ENCODE results near the gene TULP4. TPM values are rescaled to one million over a fixed set of nuclear protein-coding genes. Genes with fewer than 3 reads are reported as not detected.
"Not testable (repeated sequence)": the region's sequence is repeated elsewhere in the genome, so short reads cannot be mapped to it uniquely, and the experiment has no call there.

Gene TULP4
- total RNA-seq, 2 donors from 2014 or later = 61.9 to 72.0 TPM

DNA sequence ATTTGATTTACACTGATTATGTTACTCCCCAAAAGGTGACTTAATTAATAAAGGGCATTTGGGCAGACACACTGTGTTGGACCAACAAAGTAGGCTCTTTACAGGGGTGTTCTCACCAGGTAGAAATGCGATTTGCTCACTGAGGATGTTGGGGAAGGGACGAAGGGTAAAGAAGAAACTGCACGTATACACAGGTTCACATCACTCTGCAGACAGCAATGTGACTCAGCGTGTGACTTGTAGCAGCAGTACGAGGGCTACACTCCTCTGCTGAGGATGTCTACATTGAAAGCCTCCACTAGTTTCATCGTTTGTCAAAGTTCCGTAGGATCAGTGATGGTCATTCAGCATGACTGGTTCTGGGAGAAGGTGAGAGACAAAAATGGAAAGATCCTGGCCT is 194.9 kb downstream of the TULP4 start:
- no peak for ATAC-seq
- H3K4me1 Mint-ChIP-seq = no peaks in the 10 kb centered on the region
- H3K9me3 ChIP-seq (ENCODE audit: control insufficient read depth, low read length, poor library complexity, severe bottlenecking) = no peaks in the 10 kb centered on the region
- no peaks in the 10 kb centered on the region for H3K27me3 Mint-ChIP-seq
- peaks cover 8% of the 10 kb centered on the region for H3K36me3 Mint-ChIP-seq (ENCODE audit: low read depth)
- H3K27ac Mint-ChIP-seq = no peak overlapping the region
- no peak for DNase-seq
- no peak overlapping the region for H3K4me3 Mint-ChIP-seq

DNA sequence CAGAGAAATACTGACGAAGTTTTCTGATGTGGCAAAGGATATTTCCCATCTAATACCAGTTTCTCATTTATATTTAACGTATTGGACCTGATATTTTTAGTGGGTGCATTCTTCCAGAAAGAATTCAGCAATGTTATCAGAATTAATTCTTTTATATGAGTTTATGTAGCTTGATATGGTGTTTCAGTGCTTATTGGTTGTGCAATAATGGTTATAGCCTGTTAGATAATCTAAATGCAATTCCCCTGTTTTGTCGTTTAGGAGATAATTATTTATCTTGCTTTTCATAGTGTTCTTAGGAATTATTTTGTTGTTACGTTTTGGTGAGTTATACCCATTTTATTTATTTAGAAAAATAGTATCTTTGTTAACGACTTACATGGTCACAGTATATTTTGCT is 196.2 kb downstream of the TULP4 start:
- DNase-seq (no peak), ATAC-seq (no peak)
- H3K9me3 ChIP-seq (ENCODE audit: control insufficient read depth, low read length, poor library complexity, severe bottlenecking) = no peaks in the 10 kb centered on the region
- Mint-ChIP-seq H3K4me1 (no peaks in the 10 kb centered on the region), H3K4me3 (no peak overlapping the region), H3K36me3 (ENCODE audit: low read depth) (peaks cover 7% of the 10 kb centered on the region), H3K27ac (no peak overlapping the region), H3K27me3 (no peaks in the 10 kb centered on the region)

DNA sequence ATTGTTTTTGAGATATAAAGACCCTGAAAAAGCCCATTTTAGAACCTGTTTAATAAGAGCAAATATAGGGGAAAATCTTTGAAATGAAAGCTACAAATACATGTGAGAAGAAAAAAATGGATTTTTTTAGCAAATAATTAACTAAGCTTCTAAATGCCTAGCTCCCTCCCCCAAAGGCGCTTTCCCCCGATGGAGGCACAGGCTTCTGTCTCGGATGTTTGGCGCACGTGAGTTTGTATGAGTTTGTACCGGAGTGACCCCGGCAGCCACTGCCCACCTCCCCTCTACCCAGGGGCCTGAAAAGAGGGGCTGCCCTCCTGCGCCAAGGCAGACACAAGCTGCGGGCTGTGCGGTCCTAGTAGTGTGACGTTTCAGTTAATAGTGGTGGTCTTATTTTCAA is 197.2 kb downstream of the TULP4 start:
- ATAC-seq (no peak), DNase-seq (no peak)
- H3K36me3 Mint-ChIP-seq (ENCODE audit: low read depth) = peaks cover 5% of the 10 kb centered on the region
- H3K4me3 Mint-ChIP-seq = no peak overlapping the region
- no peaks in the 10 kb centered on the region for H3K9me3 ChIP-seq (ENCODE audit: control insufficient read depth, low read length, poor library complexity, severe bottlenecking)
- H3K27me3 Mint-ChIP-seq = no peaks in the 10 kb centered on the region
- no peak overlapping the region for H3K27ac Mint-ChIP-seq
- peaks cover 5% of the 10 kb centered on the region for H3K4me1 Mint-ChIP-seq

DNA sequence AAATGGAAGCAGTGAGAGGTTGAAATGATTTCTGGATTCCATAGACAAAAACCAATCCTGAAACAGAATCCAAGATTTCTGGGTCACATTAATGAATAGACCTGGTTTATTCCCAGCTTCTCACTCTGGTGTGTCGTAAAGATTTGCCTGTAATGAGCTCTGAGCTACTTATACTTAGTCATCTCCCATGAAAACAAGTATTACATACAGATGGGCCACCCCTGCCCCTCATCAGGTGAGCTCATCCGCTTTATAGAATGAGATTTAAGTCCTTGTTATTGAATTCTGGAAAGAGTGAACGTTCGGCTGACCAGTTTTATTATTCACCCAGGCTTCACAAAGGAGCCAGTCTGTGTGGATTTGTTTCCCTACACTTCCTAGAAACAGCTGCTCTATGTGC is 200.5 kb downstream of the TULP4 start:
- DNase-seq = no peak
- no peak for ATAC-seq
- H3K4me1 Mint-ChIP-seq = peaks cover 9% of the 10 kb centered on the region
- H3K27ac Mint-ChIP-seq = no peak overlapping the region
- H3K27me3 Mint-ChIP-seq = no peaks in the 10 kb centered on the region
- no peak overlapping the region for H3K4me3 Mint-ChIP-seq
- H3K36me3 Mint-ChIP-seq (ENCODE audit: low read depth) = no peaks in the 10 kb centered on the region
- H3K9me3 ChIP-seq (ENCODE audit: control insufficient read depth, low read length, poor library complexity, severe bottlenecking) = no peaks in the 10 kb centered on the region

DNA sequence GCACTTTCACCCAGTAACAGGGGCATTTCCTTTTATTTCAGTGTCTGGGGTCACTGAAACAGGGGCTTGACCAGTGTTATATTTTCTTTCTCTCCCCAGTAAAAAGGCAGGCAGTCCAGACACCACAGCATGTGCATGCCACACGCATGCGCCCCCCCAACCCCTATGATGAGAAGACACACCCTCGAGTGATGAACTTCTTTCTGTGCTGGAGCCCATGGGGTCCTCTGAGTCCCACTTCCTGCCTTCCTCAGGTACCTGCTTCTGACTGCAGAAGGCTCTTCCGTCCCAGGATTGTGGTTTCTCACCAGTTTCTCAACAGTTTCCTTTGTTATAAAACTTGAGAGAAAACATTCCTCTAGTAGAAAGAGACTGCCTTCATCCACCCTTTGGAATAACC is 201.9 kb downstream of the TULP4 start:
- DNase-seq = no peak
- Mint-ChIP-seq H3K27me3 (no peaks in the 10 kb centered on the region), H3K36me3 (ENCODE audit: low read depth) (no peaks in the 10 kb centered on the region), H3K4me1 (peaks cover 16% of the 10 kb centered on the region), H3K27ac (peak overlapping the region; percentile 62), H3K4me3 (no peak overlapping the region)
- no peaks in the 10 kb centered on the region for H3K9me3 ChIP-seq (ENCODE audit: control insufficient read depth, low read length, poor library complexity, severe bottlenecking)
- no peak for ATAC-seq

DNA sequence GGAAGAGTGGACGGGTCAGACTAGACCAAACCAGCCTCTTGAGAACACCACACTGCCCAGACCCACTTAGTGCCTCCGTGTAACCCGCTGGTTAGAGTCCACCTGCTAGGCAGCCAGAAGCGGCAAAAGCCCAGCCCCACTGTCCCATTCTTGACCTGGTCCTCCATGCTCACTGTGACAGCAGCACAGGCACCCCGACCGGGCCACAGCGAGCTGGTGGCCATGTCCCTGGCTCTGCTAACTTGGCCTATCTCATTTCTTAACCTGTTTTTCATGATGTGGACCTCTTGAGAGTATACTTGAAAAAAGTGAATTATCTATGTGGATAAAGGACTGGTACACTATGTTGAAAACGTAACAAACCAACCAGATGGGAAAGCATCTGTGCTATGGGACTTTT is 202.7 kb downstream of the TULP4 start:
- Mint-ChIP-seq H3K4me1 (peaks cover 18% of the 10 kb centered on the region), H3K36me3 (ENCODE audit: low read depth) (no peaks in the 10 kb centered on the region), H3K27ac (peak overlapping the region; percentile 62), H3K4me3 (no peak overlapping the region), H3K27me3 (peaks cover 2% of the 10 kb centered on the region)
- no peaks in the 10 kb centered on the region for H3K9me3 ChIP-seq (ENCODE audit: control insufficient read depth, low read length, poor library complexity, severe bottlenecking)
- ATAC-seq = no peak
- no peak for DNase-seq

DNA sequence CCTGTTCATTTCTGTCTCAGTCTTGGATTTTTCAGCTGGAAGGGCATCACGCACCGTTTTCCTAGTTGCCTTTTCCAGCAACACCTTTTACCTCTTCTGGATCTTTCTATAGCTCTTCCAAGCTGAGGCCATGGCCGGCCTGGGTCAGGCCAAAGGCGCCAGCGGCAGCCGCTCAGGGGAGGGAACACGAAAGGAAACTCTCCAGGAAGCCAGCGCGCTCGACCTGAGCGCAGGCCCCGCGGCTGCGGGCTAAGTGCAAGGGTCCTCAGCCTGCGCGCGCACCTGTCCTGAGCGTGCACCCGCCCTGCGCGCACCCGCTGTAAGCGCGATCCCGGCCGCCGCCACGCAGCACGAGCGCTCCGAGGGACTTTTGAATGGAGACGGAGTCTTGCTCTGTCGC is 203.8 kb downstream of the TULP4 start:
- no peak for DNase-seq
- H3K27me3 Mint-ChIP-seq = peaks cover 12% of the 10 kb centered on the region
- no peak overlapping the region for H3K27ac Mint-ChIP-seq
- H3K4me3 Mint-ChIP-seq = no peak overlapping the region
- no peaks in the 10 kb centered on the region for H3K9me3 ChIP-seq (ENCODE audit: control insufficient read depth, low read length, poor library complexity, severe bottlenecking)
- H3K4me1 Mint-ChIP-seq = peaks cover 18% of the 10 kb centered on the region
- ATAC-seq = no peak
- H3K36me3 Mint-ChIP-seq (ENCODE audit: low read depth) = no peaks in the 10 kb centered on the region

DNA sequence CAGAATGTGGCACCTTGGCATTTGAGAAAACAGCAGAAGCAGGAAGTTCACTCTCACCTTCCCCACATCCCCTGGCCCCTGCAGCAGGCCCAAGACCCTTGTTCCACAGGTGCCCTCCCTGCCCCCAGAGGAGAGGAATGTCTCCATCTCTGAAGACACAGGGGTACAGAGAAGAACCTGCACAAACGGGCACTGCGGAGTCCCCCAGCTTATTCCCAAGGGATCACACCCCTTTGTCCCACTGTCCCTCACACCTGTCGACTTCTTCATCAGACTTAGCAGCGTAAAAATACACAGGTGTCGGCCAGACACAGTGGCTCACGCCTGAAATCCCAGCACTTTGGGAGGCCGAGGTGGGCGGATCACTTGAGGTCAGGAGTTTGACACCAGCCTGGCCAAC is 204.8 kb downstream of the TULP4 start:
- Mint-ChIP-seq H3K27ac (peak overlapping the region; percentile 66), H3K4me1 (peaks cover 18% of the 10 kb centered on the region), H3K27me3 (peaks cover 12% of the 10 kb centered on the region), H3K4me3 (peak overlapping the region; percentile 52), H3K36me3 (ENCODE audit: low read depth) (no peaks in the 10 kb centered on the region)
- ATAC-seq (no peak), DNase-seq (no peak)
- no peaks in the 10 kb centered on the region for H3K9me3 ChIP-seq (ENCODE audit: control insufficient read depth, low read length, poor library complexity, severe bottlenecking)

DNA sequence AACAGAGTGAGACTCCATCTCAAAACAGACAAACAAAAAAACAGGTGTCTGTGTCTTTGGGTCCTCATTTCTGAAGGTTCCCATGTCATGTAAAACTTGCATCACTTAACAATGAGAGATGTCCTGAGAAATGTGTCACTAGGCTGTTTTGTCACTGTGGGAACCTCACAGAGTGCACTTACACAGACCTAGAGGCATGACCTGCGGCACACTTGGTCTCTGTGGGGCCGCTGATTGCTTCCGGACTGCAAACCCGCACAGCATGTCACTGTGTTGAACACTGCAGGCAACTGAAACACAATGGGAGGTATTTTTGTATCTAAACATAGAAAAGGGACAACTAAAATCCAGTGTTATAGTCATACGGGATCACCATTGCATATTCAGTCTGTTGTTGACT is 205.3 kb downstream of the TULP4 start:
- Mint-ChIP-seq H3K4me3 (peak overlapping the region; percentile 89), H3K4me1 (peaks cover 18% of the 10 kb centered on the region), H3K27ac (peak overlapping the region; percentile 66), H3K27me3 (peaks cover 12% of the 10 kb centered on the region), H3K36me3 (ENCODE audit: low read depth) (no peaks in the 10 kb centered on the region)
- DNase-seq (no peak), ATAC-seq (no peak)
- H3K9me3 ChIP-seq (ENCODE audit: control insufficient read depth, low read length, poor library complexity, severe bottlenecking) = no peaks in the 10 kb centered on the region

DNA sequence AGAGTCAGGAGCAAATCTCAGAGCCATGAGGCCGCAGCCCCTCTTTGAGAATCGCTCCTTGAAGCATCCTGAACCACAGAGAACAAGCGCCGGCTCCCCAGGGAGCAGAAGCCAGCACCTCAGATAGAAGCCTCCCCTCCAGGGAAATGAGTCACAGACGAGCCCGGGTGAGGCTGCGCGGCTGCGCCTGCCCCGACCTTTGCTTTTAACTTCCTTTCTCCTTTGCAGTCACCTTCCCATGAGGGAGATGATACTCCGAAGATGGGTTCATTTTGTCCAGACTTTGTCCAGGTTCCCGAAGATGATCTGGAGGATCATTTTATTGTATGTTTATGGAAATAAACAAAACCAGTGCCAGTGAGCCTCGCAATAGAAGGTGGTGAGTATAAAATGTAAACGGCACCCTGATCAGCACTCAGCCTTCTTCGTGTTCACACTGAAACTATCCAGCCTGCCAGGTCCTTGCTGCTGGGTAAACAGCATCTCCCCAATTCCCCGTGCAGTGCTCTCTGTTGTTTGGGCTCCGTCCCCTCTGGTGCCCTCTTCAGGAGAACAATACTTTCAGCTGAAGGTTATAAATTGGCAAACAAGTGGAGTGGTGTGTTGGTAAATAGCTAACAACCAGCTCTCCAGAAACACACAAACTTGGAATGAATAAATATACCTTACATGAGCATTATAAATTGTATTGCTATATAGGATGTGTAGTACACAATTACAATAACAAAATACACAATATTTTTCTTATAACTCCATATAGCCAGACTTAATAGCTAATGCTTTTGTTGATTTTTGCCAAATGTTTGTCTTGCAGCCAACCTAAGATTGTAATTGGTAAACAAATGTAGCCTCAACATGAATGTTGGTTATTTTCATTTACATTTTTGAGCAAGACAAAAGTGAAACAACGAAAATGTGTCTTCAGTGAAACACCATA is 206.2 kb downstream of the TULP4 start:
- DNase-seq (peak in 2 of 3 donors; percentile 23 to 35), ATAC-seq (peak; percentile 94)
- peak overlapping the region; percentile 85 for H3K27ac Mint-ChIP-seq
- peak overlapping the region; percentile 89 for H3K4me3 Mint-ChIP-seq
- H3K36me3 Mint-ChIP-seq (ENCODE audit: low read depth) = no peaks in the 10 kb centered on the region
- peaks cover 18% of the 10 kb centered on the region for H3K4me1 Mint-ChIP-seq
- peaks cover 15% of the 10 kb centered on the region for H3K27me3 Mint-ChIP-seq
- no peaks in the 10 kb centered on the region for H3K9me3 ChIP-seq (ENCODE audit: control insufficient read depth, low read length, poor library complexity, severe bottlenecking)

DNA sequence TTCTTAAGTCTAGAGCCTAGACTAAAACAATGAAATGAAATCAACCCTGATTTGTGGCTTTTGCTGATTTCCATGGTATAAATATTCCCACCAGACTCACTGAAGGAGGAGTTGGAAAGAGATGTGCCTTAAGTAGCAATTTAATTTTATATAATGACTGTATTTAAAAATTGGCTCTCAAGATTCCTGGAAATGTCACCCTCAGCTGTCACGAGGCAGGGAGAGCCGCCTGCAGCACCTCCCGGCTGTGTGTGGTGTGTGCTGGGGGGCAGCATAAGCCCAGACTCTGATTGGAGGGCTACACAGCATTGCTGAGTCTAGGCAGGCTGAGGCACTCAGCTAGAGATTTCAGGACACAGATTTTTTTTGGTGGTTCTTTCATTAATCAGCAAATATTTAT is 207.0 kb downstream of the TULP4 start:
- DNase-seq (no peak), ATAC-seq (no peak)
- peaks cover 15% of the 10 kb centered on the region for H3K4me1 Mint-ChIP-seq
- no peaks in the 10 kb centered on the region for H3K9me3 ChIP-seq (ENCODE audit: control insufficient read depth, low read length, poor library complexity, severe bottlenecking)
- no peaks in the 10 kb centered on the region for H3K36me3 Mint-ChIP-seq (ENCODE audit: low read depth)
- H3K27ac Mint-ChIP-seq = no peak overlapping the region
- H3K27me3 Mint-ChIP-seq = peaks cover 24% of the 10 kb centered on the region
- H3K4me3 Mint-ChIP-seq = no peak overlapping the region

DNA sequence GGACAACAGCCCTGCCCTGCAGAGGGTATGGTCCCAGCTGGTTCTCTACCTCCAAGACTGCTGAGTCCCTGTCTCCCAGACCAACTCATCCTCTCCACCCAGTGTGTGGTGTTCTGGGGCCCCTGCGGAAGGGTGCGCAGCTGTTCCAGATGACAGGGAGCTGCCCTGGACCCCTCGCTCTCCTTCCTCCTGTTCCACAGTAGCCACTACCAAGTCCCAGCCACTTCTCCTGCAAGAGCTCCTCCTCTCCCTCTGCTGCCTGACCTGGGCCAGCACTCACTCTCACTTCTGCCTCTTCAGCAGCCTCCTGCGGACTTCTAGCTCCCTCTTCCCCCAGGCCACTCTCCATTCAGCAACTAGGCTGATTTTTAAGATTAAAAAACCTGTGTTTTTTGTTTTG is 207.5 kb downstream of the TULP4 start:
- H3K9me3 ChIP-seq (ENCODE audit: control insufficient read depth, low read length, poor library complexity, severe bottlenecking) = no peaks in the 10 kb centered on the region
- Mint-ChIP-seq H3K27me3 (peaks cover 29% of the 10 kb centered on the region), H3K27ac (peak overlapping the region; percentile 87), H3K4me1 (peaks cover 10% of the 10 kb centered on the region), H3K4me3 (no peak overlapping the region), H3K36me3 (ENCODE audit: low read depth) (no peaks in the 10 kb centered on the region)
- DNase-seq = no peak
- no peak for ATAC-seq

DNA sequence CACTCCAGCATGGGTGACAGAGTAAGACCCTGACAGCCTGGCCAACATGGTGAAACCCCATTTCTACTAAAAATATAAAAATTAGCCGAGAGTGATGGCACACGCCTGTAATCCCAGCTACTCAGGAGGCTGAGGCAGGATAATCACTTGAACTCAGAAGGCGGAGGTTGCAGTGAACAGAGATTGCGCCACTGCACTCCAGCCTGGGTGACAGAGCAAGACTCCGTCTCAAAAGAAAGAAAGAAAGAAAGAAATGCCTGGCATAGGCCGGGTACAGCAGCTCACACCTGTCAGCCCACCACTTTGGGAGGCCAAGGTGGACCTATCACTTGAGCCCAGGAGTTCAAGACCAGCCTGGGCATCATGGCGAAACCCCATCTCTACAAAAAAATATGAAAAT is 208.7 kb downstream of the TULP4 start:
- not testable (repeated sequence) for H3K9me3 ChIP-seq (ENCODE audit: control insufficient read depth, low read length, poor library complexity, severe bottlenecking); ATAC-seq; H3K27ac Mint-ChIP-seq; DNase-seq; H3K4me3 Mint-ChIP-seq; H3K36me3 Mint-ChIP-seq (ENCODE audit: low read depth); H3K4me1 Mint-ChIP-seq
- H3K27me3 Mint-ChIP-seq = peaks cover 41% of the 10 kb centered on the region

DNA sequence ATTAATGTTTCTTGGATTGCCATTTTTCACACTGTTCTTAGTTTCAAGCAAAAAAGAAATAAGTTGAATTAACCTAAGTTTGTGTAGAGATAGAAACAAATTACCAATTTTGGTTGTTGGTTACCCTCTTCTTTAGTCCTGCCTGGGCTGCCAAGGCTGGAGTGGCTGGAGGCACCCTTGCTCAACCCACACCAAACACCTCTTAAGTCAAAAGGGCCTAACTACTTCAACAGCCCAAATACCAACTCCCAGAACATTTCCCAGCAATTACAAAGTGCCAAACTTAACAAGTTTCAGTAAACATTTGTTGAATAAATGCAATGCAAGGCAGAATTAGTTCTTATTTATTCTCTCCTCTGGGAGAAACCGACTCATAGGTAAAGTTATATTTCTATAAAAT is 209.5 kb downstream of the TULP4 start:
- ATAC-seq (no peak), DNase-seq (no peak)
- H3K36me3 Mint-ChIP-seq (ENCODE audit: low read depth) = no peaks in the 10 kb centered on the region
- peaks cover 9% of the 10 kb centered on the region for H3K4me1 Mint-ChIP-seq
- H3K4me3 Mint-ChIP-seq = no peak overlapping the region
- H3K9me3 ChIP-seq (ENCODE audit: control insufficient read depth, low read length, poor library complexity, severe bottlenecking) = no peaks in the 10 kb centered on the region
- H3K27ac Mint-ChIP-seq = no peak overlapping the region
- peaks cover 47% of the 10 kb centered on the region for H3K27me3 Mint-ChIP-seq

Measured in T-helper 17 cell (primary cell).